NB4 (cell line): Measurements from ENCODE around the gene C2orf76.

ENCODE experiments used
- DNase-seq: peaks from one replicate; pipeline ENCODE4 v3.0.0; 2010; ENCODE audit warnings: low read depth
- H3K4me3 ChIP-seq: one replicate; pipeline ENCODE4 v1.5.1; 2011; ENCODE audit warnings: mild to moderate bottlenecking, low read depth, low read length, moderate library complexity
- CTCF ChIP-seq: IDR thresholded peaks from one replicate; pipeline ENCODE4 v1.5.1; 2012; ENCODE audit warnings: low read depth, low read length
- MAX ChIP-seq: IDR thresholded peaks from 2 replicates; pipeline ENCODE4 v1.6.1; 2011; ENCODE audit warnings: low read depth, low read length
- MYC ChIP-seq: IDR thresholded peaks from 2 replicates; pipeline ENCODE4 v1.6.1; 2011; ENCODE audit warnings: low read depth, low read length
- POLR2A ChIP-seq: IDR thresholded peaks from 2 replicates; pipeline ENCODE4 v1.6.1; 2011; ENCODE audit warnings: mild to moderate bottlenecking; ENCODE audit not compliant: insufficient read length; ENCODE audit errors: extremely low read depth

C2orf76 gene

GRCh38 chr2:119304847-119305246, 61.8 kb downstream of the C2orf76 start:
- DNase-seq, result no peak
- no peak overlapping the region for H3K4me3 ChIP-seq
- no peak for TF ChIP-seq MAX
- no peak for TF ChIP-seq CTCF
- no peak for TF ChIP-seq MYC
- no peak for TF ChIP-seq POLR2A

- no peak overlapping the region for H3K4me3 ChIP-seq
- TF ChIP-seq POLR2A (no peak), MAX (no peak), MYC (no peak), CTCF (no peak)
- DNase-seq, result no peak
Measured at GRCh38 chr2:119301413-119301812, 65.2 kb downstream of the C2orf76 start.

- DNase-seq, result no peak
- H3K4me3 ChIP-seq, result no peak overlapping the region
- no peak for TF ChIP-seq POLR2A
- TF ChIP-seq MYC, result no peak
- TF ChIP-seq MAX, result no peak
- TF ChIP-seq CTCF, result no peak
Measured at GRCh38 chr2:119295688-119296375, 70.8 kb downstream of the C2orf76 start.

GRCh38 chr2:119294671-119295070, 72.0 kb downstream of the C2orf76 start:
- no peak for TF ChIP-seq CTCF
- TF ChIP-seq POLR2A, result no peak
- TF ChIP-seq MAX, result no peak
- TF ChIP-seq MYC, result no peak
- no peak overlapping the region for H3K4me3 ChIP-seq
- DNase-seq, result no peak

GRCh38 chr2:119293900-119294299, 72.7 kb downstream of the C2orf76 start:
- H3K4me3 ChIP-seq, result no peak overlapping the region
- no peak for DNase-seq
- no peak for TF ChIP-seq POLR2A
- TF ChIP-seq MYC, result no peak
- TF ChIP-seq MAX, result no peak
- TF ChIP-seq CTCF, result no peak

- no peak overlapping the region for H3K4me3 ChIP-seq
- TF ChIP-seq POLR2A, result no peak
- no peak for TF ChIP-seq MAX
- no peak for TF ChIP-seq CTCF
- TF ChIP-seq MYC, result no peak
- DNase-seq, result no peak
Measured at GRCh38 chr2:119293254-119293653, 73.4 kb downstream of the C2orf76 start.
